Lower leg skin (tissue), 3 donors: ENCODE data around the gene SDK1.

Source experiments
- POLR2A ChIP-seq, 2 donors: fragments of 450-650 bp; IDR thresholded peaks; one replicate each; pipeline ENCODE4 v1.6.1; 2016 to 2017; ENCODE audit warnings: antibody characterized with exemption in 2 of 2, mild to moderate bottlenecking in 1 of 2, moderate library complexity in 1 of 2
- TF ChIP-seq, protein P1 (sequence below), 3 donors: fragments of 450-650 bp; IDR thresholded peaks; one replicate each; pipeline ENCODE4 v1.5.1; 2016; ENCODE audit warnings: antibody characterized with exemption in 3 of 3, mild to moderate bottlenecking in 3 of 3, moderate library complexity in 2 of 3

DNA sequence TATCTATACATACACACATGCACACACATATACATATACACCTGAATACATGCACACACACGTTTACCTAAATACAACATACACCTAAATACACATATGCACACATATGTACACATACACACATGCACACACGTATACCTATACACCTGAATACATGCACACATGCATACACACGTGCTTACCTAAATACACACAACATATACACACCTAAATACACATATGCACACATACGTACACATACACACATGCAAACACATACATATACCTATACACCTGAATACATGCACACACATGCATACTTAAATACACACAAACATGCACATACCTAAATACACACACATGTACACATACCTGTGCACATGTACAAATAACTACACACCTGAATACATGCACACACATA is 947.2 kb downstream of the SDK1 start:
- TF ChIP-seq, protein P1, sequence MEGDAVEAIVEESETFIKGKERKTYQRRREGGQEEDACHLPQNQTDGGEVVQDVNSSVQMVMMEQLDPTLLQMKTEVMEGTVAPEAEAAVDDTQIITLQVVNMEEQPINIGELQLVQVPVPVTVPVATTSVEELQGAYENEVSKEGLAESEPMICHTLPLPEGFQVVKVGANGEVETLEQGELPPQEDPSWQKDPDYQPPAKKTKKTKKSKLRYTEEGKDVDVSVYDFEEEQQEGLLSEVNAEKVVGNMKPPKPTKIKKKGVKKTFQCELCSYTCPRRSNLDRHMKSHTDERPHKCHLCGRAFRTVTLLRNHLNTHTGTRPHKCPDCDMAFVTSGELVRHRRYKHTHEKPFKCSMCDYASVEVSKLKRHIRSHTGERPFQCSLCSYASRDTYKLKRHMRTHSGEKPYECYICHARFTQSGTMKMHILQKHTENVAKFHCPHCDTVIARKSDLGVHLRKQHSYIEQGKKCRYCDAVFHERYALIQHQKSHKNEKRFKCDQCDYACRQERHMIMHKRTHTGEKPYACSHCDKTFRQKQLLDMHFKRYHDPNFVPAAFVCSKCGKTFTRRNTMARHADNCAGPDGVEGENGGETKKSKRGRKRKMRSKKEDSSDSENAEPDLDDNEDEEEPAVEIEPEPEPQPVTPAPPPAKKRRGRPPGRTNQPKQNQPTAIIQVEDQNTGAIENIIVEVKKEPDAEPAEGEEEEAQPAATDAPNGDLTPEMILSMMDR (IDR thresholded peaks at IDR 0.05) = no peak
- TF ChIP-seq POLR2A (IDR thresholded peaks at IDR 0.05) = no peak
